ENCODE measurements around the gene CAPRIN2. TPM values are rescaled to one million over a fixed set of nuclear protein-coding genes. Genes with fewer than 3 reads are reported as not detected.

The CAPRIN2 gene
- total RNA-seq, 2 donors from 2014 or later = 52.8 to 61.8 TPM

- Histone ChIP-seq H3K9me3 (no peaks in the 10 kb centered on the region), H3K27ac (no peak overlapping the region), H3K4me3 (no peak overlapping the region), H3K4me1 (ENCODE audit: control insufficient read depth in 1 of 2, low read depth in 2 of 2) (no peaks in the 10 kb centered on the region), H3K36me3 (no peaks in the 10 kb centered on the region), H3K27me3 (replicated peaks; ENCODE audit: insufficient read depth) (no peaks in the 10 kb centered on the region)
- ATAC-seq (ENCODE audit: insufficient number of reproducible peaks, low FRiP score, low read depth) = no peak
- DNase-seq (ENCODE audit: low spot score) = no peak
- no peak for TF ChIP-seq CTCF (IDR thresholded peaks at IDR 0.05)
Measured at GRCh38 chr12:30764251-30764650, 9.5 kb upstream of the CAPRIN2 start.

- Histone ChIP-seq H3K4me1 (ENCODE audit: control insufficient read depth in 1 of 2, low read depth in 2 of 2) (no peaks in the 10 kb centered on the region), H3K4me3 (no peak overlapping the region), H3K9me3 (no peaks in the 10 kb centered on the region), H3K27ac (no peak overlapping the region), H3K36me3 (no peaks in the 10 kb centered on the region), H3K27me3 (replicated peaks; ENCODE audit: insufficient read depth) (no peaks in the 10 kb centered on the region)
- ATAC-seq (ENCODE audit: insufficient number of reproducible peaks, low FRiP score, low read depth) (no peak), DNase-seq (ENCODE audit: low spot score) (no peak)
- no peak for TF ChIP-seq CTCF (IDR thresholded peaks at IDR 0.05)
Measured at GRCh38 chr12:30763053-30763452, 8.3 kb upstream of the CAPRIN2 start.

GRCh38 chr12:30761730-30762129 is 7.0 kb upstream of the CAPRIN2 start:
- no peaks in the 10 kb centered on the region for H3K36me3 ChIP-seq
- H3K4me1 ChIP-seq (ENCODE audit: control insufficient read depth in 1 of 2, low read depth in 2 of 2) = no peaks in the 10 kb centered on the region
- H3K4me3 ChIP-seq = no peak overlapping the region
- no peaks in the 10 kb centered on the region for H3K27me3 ChIP-seq (replicated peaks; ENCODE audit: insufficient read depth)
- no peak for TF ChIP-seq CTCF (IDR thresholded peaks at IDR 0.05)
- no peak for DNase-seq (ENCODE audit: low spot score)
- H3K27ac ChIP-seq = no peak overlapping the region
- no peaks in the 10 kb centered on the region for H3K9me3 ChIP-seq
- ATAC-seq (ENCODE audit: insufficient number of reproducible peaks, low FRiP score, low read depth) = no peak

- Histone ChIP-seq H3K27ac (no peak overlapping the region), H3K27me3 (replicated peaks; ENCODE audit: insufficient read depth) (no peaks in the 10 kb centered on the region), H3K9me3 (no peaks in the 10 kb centered on the region), H3K36me3 (no peaks in the 10 kb centered on the region), H3K4me1 (ENCODE audit: control insufficient read depth in 1 of 2, low read depth in 2 of 2) (peaks cover 16 to 17% of the 10 kb centered on the region in 2 donors), H3K4me3 (no peak overlapping the region)
- no peak for DNase-seq (ENCODE audit: low spot score)
- TF ChIP-seq CTCF (IDR thresholded peaks at IDR 0.05) = no peak
- no peak for ATAC-seq (ENCODE audit: insufficient number of reproducible peaks, low FRiP score, low read depth)
Measured at GRCh38 chr12:30757316-30757715, 2.6 kb upstream of the CAPRIN2 start.

- TF ChIP-seq CTCF (IDR thresholded peaks at IDR 0.05) = no peak
- Histone ChIP-seq H3K27me3 (replicated peaks; ENCODE audit: insufficient read depth) (no peaks in the 10 kb centered on the region), H3K4me1 (ENCODE audit: control insufficient read depth in 1 of 2, low read depth in 2 of 2) (peaks cover 16 to 17% of the 10 kb centered on the region in 2 donors), H3K9me3 (no peaks in the 10 kb centered on the region), H3K36me3 (no peaks in the 10 kb centered on the region), H3K27ac (peak overlapping the region in 1 of 2 donors; percentile 74), H3K4me3 (no peak overlapping the region)
- no peak for ATAC-seq (ENCODE audit: insufficient number of reproducible peaks, low FRiP score, low read depth)
- DNase-seq (ENCODE audit: low spot score) = no peak
Measured at GRCh38 chr12:30756074-30756473, 1.3 kb upstream of the CAPRIN2 start.

Measured in thoracic aorta (tissue), 2 donors.